GM18951 (cell line): ENCODE results near the gene UFC1.

Source experiments
- POLR2A ChIP-seq: IDR thresholded peaks from 4 replicates; pipeline ENCODE4 v1.6.1; 2011; ENCODE audit warnings: mild to moderate bottlenecking; ENCODE audit not compliant: insufficient read length, insufficient read depth; ENCODE audit errors: extremely low read depth
- in situ Hi-C: fragments of 300-500 bp; cut with MboI; formaldehyde crosslinking; loops from one replicate; pipeline ENCODE4 v1.12.0; 2022; ENCODE audit warnings: low sequenced_read_pairs, mixed read lengths, inconsistent platforms; ENCODE audit not compliant: unreplicated experiment

UFC1 gene

GRCh38 chr1:161122967-161123366 is 30.8 kb upstream of the UFC1 start:
- no peak for TF ChIP-seq POLR2A
- in situ Hi-C loops = no loop called here

- TF ChIP-seq POLR2A = no peak
- in situ Hi-C loops = no loop called here
These were observed 26.1 kb upstream of the UFC1 start for GRCh38 chr1:161127649-161128048.

GRCh38 chr1:161128591-161129420 is 25.0 kb upstream of the UFC1 start:
- TF ChIP-seq POLR2A = no peak
- in situ Hi-C loops = no loop called here

- TF ChIP-seq POLR2A = no peak
- in situ Hi-C loops = no loop called here
These were observed 23.5 kb upstream of the UFC1 start for GRCh38 chr1:161130266-161130665.

GRCh38 chr1:161131523-161132409 is 22.0 kb upstream of the UFC1 start:
- TF ChIP-seq POLR2A = no peak
- in situ Hi-C loops = no loop called here

GRCh38 chr1:161132410-161133219 is 21.2 kb upstream of the UFC1 start, which contains the start of gene DEDD:
DEDD (minus strand) TSS chr1:161132667; CDS start chr1:161124462, 8,205 bp downstream.
- in situ Hi-C loops = no loop called here
- TF ChIP-seq POLR2A = peak; percentile 59

- TF ChIP-seq POLR2A = no peak
- in situ Hi-C loops = no loop called here
These were observed 20.5 kb upstream of the UFC1 start for GRCh38 chr1:161133220-161133740.

GRCh38 chr1:161137881-161138280 is 15.9 kb upstream of the UFC1 start:
- no peak for TF ChIP-seq POLR2A
- in situ Hi-C loops = no loop called here

GRCh38 chr1:161138431-161138830 is 15.3 kb upstream of the UFC1 start:
- in situ Hi-C loops = no loop called here
- TF ChIP-seq POLR2A = no peak

- no peak for TF ChIP-seq POLR2A
- in situ Hi-C loops = no loop called here
These were observed 14.0 kb upstream of the UFC1 start for GRCh38 chr1:161139766-161140165.

GRCh38 chr1:161140755-161141400 is 12.9 kb upstream of the UFC1 start:
- no peak for TF ChIP-seq POLR2A
- in situ Hi-C loops = no loop called here

- in situ Hi-C loops = no loop called here
- TF ChIP-seq POLR2A = no peak
These were observed 7.9 kb upstream of the UFC1 start for GRCh38 chr1:161145832-161146231.
